ENCODE data around the gene L1TD1. TPM values are rescaled to one million over a fixed set of nuclear protein-coding genes. Genes with fewer than 3 reads are reported as not detected.

The L1TD1 gene
- total and polyA plus RNA-seq, 9 of the 15 experiments (the other 6 are each of a cell fraction or from before 2014, with no cell fraction given) = 0.09 TPM; not detected in 8

DNA sequence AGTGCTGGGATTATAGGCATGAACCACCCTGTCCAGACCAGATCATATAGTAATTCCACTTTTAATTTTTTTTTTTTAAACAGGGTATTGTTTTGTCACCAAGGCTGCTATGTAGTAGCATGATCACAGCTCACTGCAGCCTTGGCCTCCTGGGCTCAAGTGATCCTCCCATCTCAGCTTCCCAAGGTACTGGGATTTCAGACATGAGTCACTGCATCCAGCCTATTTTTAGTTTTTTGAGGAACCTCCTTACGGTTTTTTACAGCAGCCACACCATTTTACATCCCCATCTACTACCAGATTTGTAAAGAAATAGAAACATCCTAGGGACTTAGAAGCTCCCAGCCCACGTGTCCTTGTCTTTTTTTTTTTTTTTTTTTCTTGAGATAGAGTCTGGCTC lies 24.0 kb downstream of the L1TD1 start:
- FAIRE-seq = no peak
- Histone ChIP-seq H3K4me1 (replicated peaks in 1 of 2; ENCODE audit: control insufficient read depth in 2 of 2, insufficient read depth in 2 of 2, low read length in 2 of 2) (no peaks in the 10 kb centered on the region), H3K27me3 (ENCODE audit: control insufficient read depth in 2 of 2, insufficient read depth in 2 of 2, low read length in 2 of 2) (no peaks in the 10 kb centered on the region; a peak in 1 of 5 replicates), H3K9me3 (replicated peaks; ENCODE audit: control insufficient read depth, insufficient read depth, low read depth, low read length) (no peaks in the 10 kb centered on the region), H3K4me2 (ENCODE audit: insufficient read depth, low read length) (no peak overlapping the region), H3K9me1 (ENCODE audit: control insufficient read depth, insufficient read depth, low read length) (no peaks in the 10 kb centered on the region), H2AFZ (ENCODE audit: low read depth, low read length) (no peak overlapping the region), H3K27ac (ENCODE audit: extremely low read depth, low read depth, low read length) (no peak overlapping the region), H3K4me3 (no peak overlapping the region), H4K20me1 (replicated peaks; ENCODE audit: control insufficient read depth, insufficient read depth, low read length) (no peaks in the 10 kb centered on the region), H3K79me2 (ENCODE audit: control insufficient read depth, insufficient read depth, low read length) (no peaks in the 10 kb centered on the region), H3K36me3 (ENCODE audit: control insufficient read depth, insufficient read depth, low read length) (no peaks in the 10 kb centered on the region), H3K9ac (ENCODE audit: insufficient read depth in 1 of 2, low read depth in 2 of 2, low read length in 2 of 2) (no peak overlapping the region)
- TF ChIP-seq ZNF695 (CRISPR knock-in tag; IDR thresholded peaks at IDR 0.05) (no peak), ZNF347 (CRISPR knock-in tag; IDR thresholded peaks at IDR 0.05; ENCODE audit: low read depth) (no peak), ZFP1 (CRISPR knock-in tag; IDR thresholded peaks at IDR 0.05) (no peak), ZNF282 (CRISPR knock-in tag; IDR thresholded peaks at IDR 0.05) (no peak), ZNF146 (CRISPR knock-in tag; IDR thresholded peaks at IDR 0.05; ENCODE audit: unreplicated experiment) (no peak), DPF2 (IDR thresholded peaks at IDR 0.05) (no peak), ZKSCAN1 (IDR thresholded peaks at IDR 0.05; ENCODE audit: low read depth, low read length) (no peak)
- TF ChIP-seq, protein P1, sequence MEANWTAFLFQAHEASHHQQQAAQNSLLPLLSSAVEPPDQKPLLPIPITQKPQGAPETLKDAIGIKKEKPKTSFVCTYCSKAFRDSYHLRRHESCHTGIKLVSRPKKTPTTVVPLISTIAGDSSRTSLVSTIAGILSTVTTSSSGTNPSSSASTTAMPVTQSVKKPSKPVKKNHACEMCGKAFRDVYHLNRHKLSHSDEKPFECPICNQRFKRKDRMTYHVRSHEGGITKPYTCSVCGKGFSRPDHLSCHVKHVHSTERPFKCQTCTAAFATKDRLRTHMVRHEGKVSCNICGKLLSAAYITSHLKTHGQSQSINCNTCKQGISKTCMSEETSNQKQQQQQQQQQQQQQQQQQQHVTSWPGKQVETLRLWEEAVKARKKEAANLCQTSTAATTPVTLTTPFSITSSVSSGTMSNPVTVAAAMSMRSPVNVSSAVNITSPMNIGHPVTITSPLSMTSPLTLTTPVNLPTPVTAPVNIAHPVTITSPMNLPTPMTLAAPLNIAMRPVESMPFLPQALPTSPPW (CRISPR knock-in tag; IDR thresholded peaks at IDR 0.05) = no peak
- TF ChIP-seq, protein P2, sequence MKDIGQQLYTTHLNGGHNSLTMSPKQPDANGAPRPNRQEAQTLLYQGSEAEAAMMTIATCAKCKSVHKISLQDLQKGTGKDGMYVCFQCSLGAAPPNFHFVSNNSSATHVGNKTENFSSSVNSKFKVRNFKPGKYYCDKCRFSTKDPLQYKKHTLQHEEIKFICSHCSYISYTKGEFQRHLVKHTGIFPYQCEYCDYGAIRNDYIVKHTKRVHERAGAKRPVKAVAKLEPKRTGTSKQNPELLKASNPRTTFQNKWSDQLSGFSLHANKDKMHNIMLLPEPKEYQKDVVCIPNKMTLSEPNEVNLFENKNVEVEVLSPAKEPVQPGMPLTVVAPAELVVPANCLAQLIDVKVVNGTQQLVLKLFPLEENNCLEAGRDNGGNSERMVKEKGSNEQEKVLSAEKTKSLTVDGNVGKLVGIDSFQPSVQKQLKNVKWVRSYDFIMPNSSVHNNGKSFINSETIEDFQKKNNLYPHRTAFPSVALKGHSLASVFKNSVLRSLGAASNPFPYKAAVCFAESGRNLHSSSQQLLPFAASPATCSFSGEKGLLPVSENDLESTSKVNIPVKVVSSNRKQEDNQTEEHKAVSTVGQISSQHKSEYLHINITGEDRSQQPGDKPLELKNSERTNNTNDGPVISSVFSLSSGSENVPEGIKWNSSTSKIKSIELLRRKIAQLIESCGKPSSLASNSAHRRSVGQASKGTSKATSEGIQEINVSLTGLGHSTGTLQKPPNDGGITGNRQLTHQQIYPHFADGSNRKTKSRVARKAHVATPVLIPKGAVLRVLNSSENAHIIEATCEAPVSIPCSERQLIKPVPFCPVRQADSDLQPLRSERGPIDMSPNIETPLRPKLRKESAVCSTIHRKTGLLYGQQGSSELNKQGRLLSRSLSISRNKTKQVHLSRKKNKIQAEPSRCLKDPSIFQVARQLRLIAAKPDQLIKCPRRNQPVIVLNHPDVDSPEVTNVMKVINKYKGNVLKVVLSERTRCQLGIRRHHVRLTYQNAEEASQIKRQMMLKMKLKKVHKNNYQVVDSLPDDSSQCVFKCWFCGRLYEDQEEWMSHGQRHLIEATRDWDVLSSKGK (CRISPR knock-in tag; IDR thresholded peaks at IDR 0.05) = no peak
- TF ChIP-seq, protein P3, sequence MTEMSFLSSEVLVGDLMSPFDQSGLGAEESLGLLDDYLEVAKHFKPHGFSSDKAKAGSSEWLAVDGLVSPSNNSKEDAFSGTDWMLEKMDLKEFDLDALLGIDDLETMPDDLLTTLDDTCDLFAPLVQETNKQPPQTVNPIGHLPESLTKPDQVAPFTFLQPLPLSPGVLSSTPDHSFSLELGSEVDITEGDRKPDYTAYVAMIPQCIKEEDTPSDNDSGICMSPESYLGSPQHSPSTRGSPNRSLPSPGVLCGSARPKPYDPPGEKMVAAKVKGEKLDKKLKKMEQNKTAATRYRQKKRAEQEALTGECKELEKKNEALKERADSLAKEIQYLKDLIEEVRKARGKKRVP (CRISPR knock-in tag; IDR thresholded peaks at IDR 0.05) = no peak
- TF ChIP-seq, protein P4, sequence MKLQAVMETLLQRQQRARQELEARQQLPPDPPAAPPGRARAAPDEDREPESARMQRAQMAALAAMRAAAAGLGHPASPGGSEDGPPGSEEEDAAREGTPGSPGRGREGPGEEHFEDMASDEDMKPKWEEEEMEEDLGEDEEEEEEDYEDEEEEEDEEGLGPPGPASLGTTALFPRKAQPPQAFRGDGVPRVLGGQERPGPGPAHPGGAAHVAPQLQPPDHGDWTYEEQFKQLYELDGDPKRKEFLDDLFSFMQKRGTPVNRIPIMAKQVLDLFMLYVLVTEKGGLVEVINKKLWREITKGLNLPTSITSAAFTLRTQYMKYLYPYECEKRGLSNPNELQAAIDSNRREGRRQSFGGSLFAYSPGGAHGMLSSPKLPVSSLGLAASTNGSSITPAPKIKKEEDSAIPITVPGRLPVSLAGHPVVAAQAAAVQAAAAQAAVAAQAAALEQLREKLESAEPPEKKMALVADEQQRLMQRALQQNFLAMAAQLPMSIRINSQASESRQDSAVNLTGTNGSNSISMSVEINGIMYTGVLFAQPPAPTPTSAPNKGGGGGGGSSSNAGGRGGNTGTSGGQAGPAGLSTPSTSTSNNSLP (IDR thresholded peaks at IDR 0.05; ENCODE audit: borderline replicate concordance, low read depth, low read length) = no peak
- POLR2A ChIA-PET = no interaction called here
- no peak for ATAC-seq
- BruUV-seq (replicated peaks) = no TSS peak
- intact Hi-C loops (cut with micrococcal nuclease) = no loop called here
- in situ Hi-C loops (cut with MboI) = no loop called here
- CTCF ChIA-PET (ENCODE audit: low intra/inter-chr PET ratio) = no interaction called here
- 0% methylated on average over 1 of the region's 2 CpGs for WGBS (ENCODE audit: insufficient coverage, low coverage, missing lambda C conversion rate)
- DNase-seq (ENCODE audit: extremely low read depth in 1 of 4, low spot score in 3 of 4) = no peak
